Dendritic cell treated with granulocyte-macrophage colony-stimulating factor and Interleukin-4, amounts not matched to agents 40 ng/mL and 50 ng/mL, for 4 days (primary cell): ENCODE data around the gene ARID3B.
A peak's percentile ranks its signal among the peaks of the same experiment; 100 is the strongest.
"Not testable (repeated sequence)": the region's sequence is repeated elsewhere in the genome, so short reads cannot be mapped to it uniquely, and the experiment has no call there.

Experiments
- H3K27ac Mint-ChIP-seq: one replicate; pipeline ENCODE4 v1.8.0; 2022; ENCODE audit warnings: mild to moderate bottlenecking, mixed read lengths
- H3K27me3 Mint-ChIP-seq: one replicate; pipeline ENCODE4 v1.8.0; 2022; ENCODE audit warnings: mild to moderate bottlenecking, mixed read lengths
- H3K36me3 Mint-ChIP-seq: one replicate; pipeline ENCODE4 v1.8.0; 2022; ENCODE audit warnings: low read depth, mixed read lengths
- H3K4me1 Mint-ChIP-seq: one replicate; pipeline ENCODE4 v1.8.0; 2022; ENCODE audit warnings: low read depth, mixed read lengths
- H3K4me3 Mint-ChIP-seq: one replicate; pipeline ENCODE4 v1.8.0; 2022; ENCODE audit warnings: mild to moderate bottlenecking, moderate library complexity, mixed read lengths
- H3K9me3 Mint-ChIP-seq: one replicate; pipeline ENCODE4 v1.8.0; 2022; ENCODE audit warnings: mixed read lengths
- intact Hi-C: fragments of 100-400 bp; cut with micrococcal nuclease; formaldehyde crosslinking; loops from one replicate; pipeline ENCODE4 v1.15.0; 2022

Gene ARID3B

GRCh38 chr15:74595271-74595670, 54.3 kb downstream of the ARID3B start:
- Mint-ChIP-seq H3K27me3 (no peaks in the 10 kb centered on the region), H3K9me3 (no peaks in the 10 kb centered on the region), H3K4me3 (no peak overlapping the region), H3K27ac (no peak overlapping the region), H3K4me1 (peaks cover 22% of the 10 kb centered on the region), H3K36me3 (peaks cover 82% of the 10 kb centered on the region)
- intact Hi-C loops = loop anchor here (5.0 kb wide), 1 partner anchor 133 kb away; the partner anchor contains the start of gene UBL7

GRCh38 chr15:74596736-74597135, 55.7 kb downstream of the ARID3B start:
- not testable (repeated sequence) for H3K27me3 Mint-ChIP-seq, H3K4me3 Mint-ChIP-seq, H3K9me3 Mint-ChIP-seq
- H3K4me1 Mint-ChIP-seq = peaks cover 22% of the 10 kb centered on the region
- intact Hi-C loops = loop anchor here (5.0 kb wide), 1 partner anchor 134 kb away; the partner anchor contains the start of gene UBL7
- peak overlapping the region; percentile 37 for H3K27ac Mint-ChIP-seq
- peaks cover 72% of the 10 kb centered on the region for H3K36me3 Mint-ChIP-seq

- H3K4me3 Mint-ChIP-seq, H3K9me3 Mint-ChIP-seq, H3K27me3 Mint-ChIP-seq: not testable (repeated sequence)
- intact Hi-C loops = loop anchor here (5.0 kb wide), 1 partner anchor 135 kb away; the partner anchor contains the start of gene UBL7
- Mint-ChIP-seq H3K27ac (peak overlapping the region; percentile 91), H3K36me3 (peaks cover 67% of the 10 kb centered on the region), H3K4me1 (peaks cover 24% of the 10 kb centered on the region)
Observed at GRCh38 chr15:74597146-74597705, 56.2 kb downstream of the ARID3B start.

- H3K36me3 Mint-ChIP-seq = peaks cover 56% of the 10 kb centered on the region
- H3K4me1 Mint-ChIP-seq = peaks cover 26% of the 10 kb centered on the region
- intact Hi-C loops = loop anchor here (2.0 to 5.0 kb wide), 3 partner anchors 17 to 136 kb away; partner anchors contain the start of genes CLK3 and UBL7
- peak overlapping the region; percentile 92 for H3K4me3 Mint-ChIP-seq
- peaks cover 2% of the 10 kb centered on the region for H3K27me3 Mint-ChIP-seq
- no peaks in the 10 kb centered on the region for H3K9me3 Mint-ChIP-seq
- peak overlapping the region; percentile 91 for H3K27ac Mint-ChIP-seq
Observed at GRCh38 chr15:74598126-74598842, 57.3 kb downstream of the ARID3B start.

GRCh38 chr15:74599156-74599555, 58.1 kb downstream of the ARID3B start:
- Mint-ChIP-seq H3K27me3 (peaks cover 2% of the 10 kb centered on the region), H3K36me3 (peaks cover 48% of the 10 kb centered on the region), H3K4me3 (peak overlapping the region; percentile 92), H3K9me3 (no peaks in the 10 kb centered on the region), H3K27ac (peak overlapping the region; percentile 91), H3K4me1 (peaks cover 26% of the 10 kb centered on the region)
- intact Hi-C loops = loop anchor here (2.0 to 5.0 kb wide), 3 partner anchors 16 to 137 kb away; partner anchors contain the start of genes CLK3 and UBL7

- Mint-ChIP-seq H3K27ac (no peak overlapping the region), H3K36me3 (peaks cover 13% of the 10 kb centered on the region), H3K9me3 (no peaks in the 10 kb centered on the region), H3K4me3 (no peak overlapping the region), H3K4me1 (peaks cover 17% of the 10 kb centered on the region), H3K27me3 (peaks cover 6% of the 10 kb centered on the region)
- intact Hi-C loops = no loop called here
Observed at GRCh38 chr15:74603026-74603788, 62.2 kb downstream of the ARID3B start.

- Mint-ChIP-seq H3K36me3 (peaks cover 4% of the 10 kb centered on the region), H3K27ac (no peak overlapping the region)
- intact Hi-C loops = no loop called here
Observed at GRCh38 chr15:74603789-74604705, 63.0 kb downstream of the ARID3B start.

GRCh38 chr15:74604983-74605794, 64.2 kb downstream of the ARID3B start:
- H3K27ac Mint-ChIP-seq = no peak overlapping the region
- no peaks in the 10 kb centered on the region for H3K36me3 Mint-ChIP-seq
- H3K9me3 Mint-ChIP-seq = no peaks in the 10 kb centered on the region
- H3K27me3 Mint-ChIP-seq = peaks cover 7% of the 10 kb centered on the region
- H3K4me1 Mint-ChIP-seq = peaks cover 5% of the 10 kb centered on the region
- no peak overlapping the region for H3K4me3 Mint-ChIP-seq
- intact Hi-C loops = no loop called here

More at GRCh38 chr15:74603789-74604705, 63.0 kb downstream of the ARID3B start:
- H3K4me1 Mint-ChIP-seq = peaks cover 12% of the 10 kb centered on the region
- no peak overlapping the region for H3K4me3 Mint-ChIP-seq
- H3K9me3 Mint-ChIP-seq = no peaks in the 10 kb centered on the region
- peaks cover 7% of the 10 kb centered on the region for H3K27me3 Mint-ChIP-seq

GRCh38 chr15:74605795-74606150, 64.8 kb downstream of the ARID3B start:
- Mint-ChIP-seq H3K36me3 (no peaks in the 10 kb centered on the region), H3K27me3 (peaks cover 7% of the 10 kb centered on the region), H3K27ac (no peak overlapping the region), H3K9me3 (no peaks in the 10 kb centered on the region), H3K4me3 (no peak overlapping the region), H3K4me1 (peaks cover 5% of the 10 kb centered on the region)
- intact Hi-C loops = no loop called here

GRCh38 chr15:74608786-74609185, 67.8 kb downstream of the ARID3B start:
- Mint-ChIP-seq H3K4me1 (no peaks in the 10 kb centered on the region), H3K4me3 (no peak overlapping the region), H3K27ac (no peak overlapping the region), H3K36me3 (no peaks in the 10 kb centered on the region), H3K9me3 (no peaks in the 10 kb centered on the region), H3K27me3 (peaks cover 6% of the 10 kb centered on the region)
- intact Hi-C loops = no loop called here

- Mint-ChIP-seq H3K27ac (no peak overlapping the region), H3K4me3 (no peak overlapping the region), H3K27me3 (peaks cover 6% of the 10 kb centered on the region), H3K4me1 (no peaks in the 10 kb centered on the region), H3K9me3 (no peaks in the 10 kb centered on the region), H3K36me3 (no peaks in the 10 kb centered on the region)
- intact Hi-C loops = no loop called here
Observed at GRCh38 chr15:74609938-74610301, 68.9 kb downstream of the ARID3B start.

GRCh38 chr15:74610302-74610951, 69.4 kb downstream of the ARID3B start:
- H3K9me3 Mint-ChIP-seq = no peaks in the 10 kb centered on the region

More at GRCh38 chr15:74610302-74610951, 69.4 kb downstream of the ARID3B start:
- H3K4me1 Mint-ChIP-seq = no peaks in the 10 kb centered on the region
- H3K4me3 Mint-ChIP-seq = no peak overlapping the region
- intact Hi-C loops = no loop called here
- peaks cover 6% of the 10 kb centered on the region for H3K27me3 Mint-ChIP-seq
- H3K27ac Mint-ChIP-seq = no peak overlapping the region
- no peaks in the 10 kb centered on the region for H3K36me3 Mint-ChIP-seq
